Sciatic nerve (tissue), 2 donors: ENCODE results near the gene MBOAT2. TPM values are rescaled to one million over a fixed set of nuclear protein-coding genes. Genes with fewer than 3 reads are reported as not detected.

Experiments used
- ATAC-seq: fragments of 200-7000 bp; cut with Tn5 transposase; one replicate; pipeline ENCODE4 v1.9.1; 2020; ENCODE audit warnings: mild to moderate bottlenecking, moderate library complexity
- DNase-seq: peaks from one replicate; pipeline ENCODE4 v3.0.0-alpha.2; 2020; ENCODE audit warnings: low spot score
- intact Hi-C: fragments of 100-400 bp; cut with DNase I; formaldehyde crosslinking; loops from one replicate; pipeline ENCODE4 v1.14.2; 2022
- total RNA-seq: library from RNA; stranded (reverse); fragmentation: NEBNext Ultra II Directional; extraction: Animal tissue kit (Norgen Biotek cat#: 25700); gene quantifications from one replicate; pipeline ENCODE4 v1.2.1, GENCODE V29; 2021
- donor health status: DM: no; HTN: no; CAD: no.
- donor health status: DM: no; HTN: no; CAD: no.

Gene MBOAT2
- total RNA-seq, 1 donor from 2014 or later: 67.6 TPM

GRCh38 chr2:8851811-8852560 lies 151.5 kb downstream of the MBOAT2 start:
- ATAC-seq: peak; percentile 65
- no peak for DNase-seq
- intact Hi-C loops: no loop called here

GRCh38 chr2:8850845-8851487 lies 152.5 kb downstream of the MBOAT2 start:
- DNase-seq (no peak), ATAC-seq (no peak)
- intact Hi-C loops: no loop called here

GRCh38 chr2:8849327-8849726 lies 154.2 kb downstream of the MBOAT2 start:
- DNase-seq: no peak
- peak; percentile 51 for ATAC-seq
- intact Hi-C loops: no loop called here

- ATAC-seq (no peak), DNase-seq (no peak)
- intact Hi-C loops: no loop called here
These were observed 155.0 kb downstream of the MBOAT2 start for GRCh38 chr2:8848328-8849100.

GRCh38 chr2:8847400-8847799 lies 156.1 kb downstream of the MBOAT2 start:
- DNase-seq: no peak
- intact Hi-C loops: no loop called here
- ATAC-seq: no peak

GRCh38 chr2:8841932-8842331 lies 161.6 kb downstream of the MBOAT2 start:
- intact Hi-C loops: no loop called here
- no peak for ATAC-seq
- no peak for DNase-seq

- ATAC-seq: no peak
- DNase-seq: no peak
- intact Hi-C loops: no loop called here
These were observed 162.9 kb downstream of the MBOAT2 start for GRCh38 chr2:8840475-8841091.

GRCh38 chr2:8839189-8839965 lies 164.1 kb downstream of the MBOAT2 start:
- ATAC-seq: no peak
- DNase-seq: no peak
- intact Hi-C loops: no loop called here

GRCh38 chr2:8837795-8838140 lies 165.7 kb downstream of the MBOAT2 start:
- intact Hi-C loops: no loop called here
- ATAC-seq (peak; percentile 42), DNase-seq (no peak)

- DNase-seq (peak; percentile 93), ATAC-seq (peak; percentile 99)
- intact Hi-C loops: no loop called here
These were observed 166.3 kb downstream of the MBOAT2 start, which contains the start of gene KIDINS220 for GRCh38 chr2:8836971-8837794. Gene KIDINS220 (minus strand): TSS chr2:8837613. CDS start chr2:8827093, 10,520 bp downstream.

GRCh38 chr2:8835279-8835678 lies 168.2 kb downstream of the MBOAT2 start:
- DNase-seq (no peak), ATAC-seq (no peak)
- intact Hi-C loops: no loop called here

GRCh38 chr2:8833853-8834252 lies 169.6 kb downstream of the MBOAT2 start:
- DNase-seq (no peak), ATAC-seq (no peak)
- intact Hi-C loops: no loop called here

GRCh38 chr2:8831516-8831915 lies 172.0 kb downstream of the MBOAT2 start:
- DNase-seq (no peak), ATAC-seq (no peak)
- intact Hi-C loops: no loop called here

- intact Hi-C loops: no loop called here
- ATAC-seq: no peak
- no peak for DNase-seq
These were observed 175.8 kb downstream of the MBOAT2 start for GRCh38 chr2:8827729-8828128.

GRCh38 chr2:8822218-8822617 lies 181.3 kb downstream of the MBOAT2 start:
- peak; percentile 24 for ATAC-seq
- intact Hi-C loops: no loop called here
- no peak for DNase-seq

GRCh38 chr2:8821276-8822217 lies 181.9 kb downstream of the MBOAT2 start:
- intact Hi-C loops: no loop called here
- ATAC-seq (peak; percentile 98), DNase-seq (no peak)

GRCh38 chr2:8819948-8820347 lies 183.5 kb downstream of the MBOAT2 start:
- DNase-seq: no peak
- no peak for ATAC-seq
- intact Hi-C loops: no loop called here
